ENCODE measurements around the gene FASTKD3. TPM values are rescaled to one million over a fixed set of nuclear protein-coding genes. Genes with fewer than 3 reads are reported as not detected.

FASTKD3 gene
- total RNA-seq, 1 donor from 2014 or later: 8.4 TPM

- no peak overlapping the region for H3K4me3 ChIP-seq (ENCODE audit: low read depth, low read length)
- no peak for DNase-seq (ENCODE audit: low read depth)
- TF ChIP-seq, protein P1, sequence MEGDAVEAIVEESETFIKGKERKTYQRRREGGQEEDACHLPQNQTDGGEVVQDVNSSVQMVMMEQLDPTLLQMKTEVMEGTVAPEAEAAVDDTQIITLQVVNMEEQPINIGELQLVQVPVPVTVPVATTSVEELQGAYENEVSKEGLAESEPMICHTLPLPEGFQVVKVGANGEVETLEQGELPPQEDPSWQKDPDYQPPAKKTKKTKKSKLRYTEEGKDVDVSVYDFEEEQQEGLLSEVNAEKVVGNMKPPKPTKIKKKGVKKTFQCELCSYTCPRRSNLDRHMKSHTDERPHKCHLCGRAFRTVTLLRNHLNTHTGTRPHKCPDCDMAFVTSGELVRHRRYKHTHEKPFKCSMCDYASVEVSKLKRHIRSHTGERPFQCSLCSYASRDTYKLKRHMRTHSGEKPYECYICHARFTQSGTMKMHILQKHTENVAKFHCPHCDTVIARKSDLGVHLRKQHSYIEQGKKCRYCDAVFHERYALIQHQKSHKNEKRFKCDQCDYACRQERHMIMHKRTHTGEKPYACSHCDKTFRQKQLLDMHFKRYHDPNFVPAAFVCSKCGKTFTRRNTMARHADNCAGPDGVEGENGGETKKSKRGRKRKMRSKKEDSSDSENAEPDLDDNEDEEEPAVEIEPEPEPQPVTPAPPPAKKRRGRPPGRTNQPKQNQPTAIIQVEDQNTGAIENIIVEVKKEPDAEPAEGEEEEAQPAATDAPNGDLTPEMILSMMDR (conservative IDR thresholded peaks at IDR 0.05; ENCODE audit: low read depth, low read length): no peak
Measured at GRCh38 chr5:7845557-7845956, 23.3 kb downstream of the FASTKD3 start.

- TF ChIP-seq, protein P1 (conservative IDR thresholded peaks at IDR 0.05; ENCODE audit: low read depth, low read length): no peak
- no peak for DNase-seq (ENCODE audit: low read depth)
- H3K4me3 ChIP-seq (ENCODE audit: low read depth, low read length): no peak overlapping the region
Measured at GRCh38 chr5:7844901-7845300, 23.9 kb downstream of the FASTKD3 start.

DNA sequence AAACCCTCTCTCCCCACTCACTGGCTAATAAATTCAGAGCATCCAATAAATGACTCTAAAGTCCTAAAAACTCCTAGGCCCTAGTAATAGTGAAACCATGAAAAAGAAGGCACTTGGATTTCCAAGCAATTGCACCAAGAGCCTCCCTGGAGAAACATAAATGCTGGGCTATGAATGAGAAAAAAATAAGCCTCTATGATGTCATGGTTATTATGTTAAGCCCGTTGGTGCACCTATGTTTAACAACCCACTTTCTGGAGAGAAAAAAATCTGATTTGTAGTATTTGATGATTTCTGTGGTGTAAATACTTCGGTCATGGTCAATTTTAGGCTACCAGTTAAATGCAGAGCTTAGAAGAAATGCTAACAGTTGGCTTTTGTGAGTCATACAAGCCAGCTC, 26.3 kb downstream of the FASTKD3 start:
- DNase-seq (ENCODE audit: low read depth): no peak
- TF ChIP-seq, protein P1 (conservative IDR thresholded peaks at IDR 0.05; ENCODE audit: low read depth, low read length): no peak
- H3K4me3 ChIP-seq (ENCODE audit: low read depth, low read length): no peak overlapping the region

- TF ChIP-seq, protein P1 (conservative IDR thresholded peaks at IDR 0.05; ENCODE audit: low read depth, low read length): no peak
- peak; percentile 76 for DNase-seq (ENCODE audit: low read depth)
- H3K4me3 ChIP-seq (ENCODE audit: low read depth, low read length): no peak overlapping the region
Measured at GRCh38 chr5:7837403-7837802, 31.4 kb downstream of the FASTKD3 start.

GRCh38 chr5:7834982-7835381, 33.8 kb downstream of the FASTKD3 start:
- TF ChIP-seq, protein P1 (conservative IDR thresholded peaks at IDR 0.05; ENCODE audit: low read depth, low read length): no peak
- H3K4me3 ChIP-seq (ENCODE audit: low read depth, low read length): no peak overlapping the region
- no peak for DNase-seq (ENCODE audit: low read depth)

GRCh38 chr5:7828269-7828668, 40.6 kb downstream of the FASTKD3 start:
- TF ChIP-seq, protein P1 (conservative IDR thresholded peaks at IDR 0.05; ENCODE audit: low read depth, low read length): no peak
- no peak overlapping the region for H3K4me3 ChIP-seq (ENCODE audit: low read depth, low read length)
- no peak for DNase-seq (ENCODE audit: low read depth)

- no peak for DNase-seq (ENCODE audit: low read depth)
- TF ChIP-seq, protein P1 (conservative IDR thresholded peaks at IDR 0.05; ENCODE audit: low read depth, low read length): peak; percentile 20
- no peak overlapping the region for H3K4me3 ChIP-seq (ENCODE audit: low read depth, low read length)
Measured at GRCh38 chr5:7827610-7828009, 41.2 kb downstream of the FASTKD3 start.

All from epithelial cell of proximal tubule (primary cell).